Fibroblast of pulmonary artery (primary cell): ENCODE measurements around the gene SLC35E1.
"Not testable (repeated sequence)": the region's sequence is repeated elsewhere in the genome, so short reads cannot be mapped to it uniquely, and the experiment has no call there.

Experiments
- DNase-seq: peaks from one replicate; pipeline ENCODE4 v3.0.0-alpha.2; 2010; ENCODE audit warnings: low read depth
- H3K4me3 ChIP-seq: replicated peaks from 2 replicates; pipeline ENCODE4 v1.5.1; 2011; ENCODE audit warnings: low read depth, mild to moderate bottlenecking, control low read depth, low read length, moderate library complexity
- TF ChIP-seq, protein P1 (sequence below): IDR thresholded peaks from 2 replicates; pipeline ENCODE4 v1.5.1; 2011; ENCODE audit warnings: mild to moderate bottlenecking, control low read depth, low read length, inconsistent platforms; ENCODE audit errors: missing control alignments

SLC35E1 gene

DNA sequence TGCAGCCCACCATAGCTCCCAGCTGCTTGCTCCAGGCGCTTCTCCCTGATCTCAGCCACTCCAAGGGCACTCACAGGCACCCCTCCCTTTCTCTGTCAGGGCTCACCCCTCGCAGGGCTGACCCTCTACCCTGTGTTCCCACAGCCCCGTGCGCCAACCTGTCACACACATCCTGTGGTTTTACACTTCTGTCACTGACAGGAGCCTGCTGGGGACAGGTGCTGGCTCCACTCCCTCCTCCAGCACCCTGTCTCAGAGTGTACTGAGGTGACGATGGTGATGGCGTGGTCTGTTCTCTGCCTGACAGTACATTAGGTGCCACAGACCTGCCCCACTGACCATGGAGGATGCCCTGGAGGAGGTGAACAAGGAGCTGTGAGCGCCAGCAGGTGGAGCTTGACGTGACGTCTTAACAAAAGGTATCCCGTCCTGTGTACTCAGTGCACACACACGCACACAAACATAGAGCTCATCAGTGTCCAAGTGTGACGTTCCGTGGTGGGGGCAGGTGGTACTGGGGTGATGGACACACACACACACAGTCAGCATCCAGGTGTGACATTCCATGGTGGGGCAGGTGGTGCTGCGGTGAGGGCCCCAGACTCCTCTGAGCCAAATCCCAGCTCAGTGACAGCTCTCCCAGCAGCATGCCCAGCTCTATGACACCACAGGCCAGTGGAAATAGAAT lies 55.1 kb downstream of the SLC35E1 start:
- TF ChIP-seq, protein P1, sequence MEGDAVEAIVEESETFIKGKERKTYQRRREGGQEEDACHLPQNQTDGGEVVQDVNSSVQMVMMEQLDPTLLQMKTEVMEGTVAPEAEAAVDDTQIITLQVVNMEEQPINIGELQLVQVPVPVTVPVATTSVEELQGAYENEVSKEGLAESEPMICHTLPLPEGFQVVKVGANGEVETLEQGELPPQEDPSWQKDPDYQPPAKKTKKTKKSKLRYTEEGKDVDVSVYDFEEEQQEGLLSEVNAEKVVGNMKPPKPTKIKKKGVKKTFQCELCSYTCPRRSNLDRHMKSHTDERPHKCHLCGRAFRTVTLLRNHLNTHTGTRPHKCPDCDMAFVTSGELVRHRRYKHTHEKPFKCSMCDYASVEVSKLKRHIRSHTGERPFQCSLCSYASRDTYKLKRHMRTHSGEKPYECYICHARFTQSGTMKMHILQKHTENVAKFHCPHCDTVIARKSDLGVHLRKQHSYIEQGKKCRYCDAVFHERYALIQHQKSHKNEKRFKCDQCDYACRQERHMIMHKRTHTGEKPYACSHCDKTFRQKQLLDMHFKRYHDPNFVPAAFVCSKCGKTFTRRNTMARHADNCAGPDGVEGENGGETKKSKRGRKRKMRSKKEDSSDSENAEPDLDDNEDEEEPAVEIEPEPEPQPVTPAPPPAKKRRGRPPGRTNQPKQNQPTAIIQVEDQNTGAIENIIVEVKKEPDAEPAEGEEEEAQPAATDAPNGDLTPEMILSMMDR: no peak
- no peak for DNase-seq
- no peak overlapping the region for H3K4me3 ChIP-seq

DNA sequence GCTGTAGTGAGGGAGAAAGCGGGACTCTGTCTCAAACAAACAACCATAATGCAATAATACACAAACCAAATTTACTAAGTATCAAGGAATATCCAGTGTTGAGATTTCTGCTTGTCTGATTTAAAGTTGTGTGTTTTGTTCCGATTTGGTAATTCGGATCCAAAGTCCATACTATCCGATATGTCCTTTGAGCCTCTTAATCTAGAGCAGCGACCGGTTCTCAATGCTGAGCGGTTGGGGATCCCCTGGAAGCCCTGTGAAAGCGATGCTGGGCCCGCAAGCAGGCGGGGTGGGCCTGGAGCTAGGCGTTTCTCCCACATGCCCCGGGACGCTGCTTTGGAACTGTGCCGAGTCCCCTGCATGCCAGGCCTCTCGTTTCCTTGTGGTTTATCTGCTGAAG lies 55.8 kb downstream of the SLC35E1 start:
- TF ChIP-seq, protein P1: no peak
- no peak overlapping the region for H3K4me3 ChIP-seq
- no peak for DNase-seq

GRCh38 chr19:16514383-16515019 lies 57.7 kb downstream of the SLC35E1 start:
- TF ChIP-seq, protein P1: no peak
- DNase-seq: no peak
- H3K4me3 ChIP-seq: no peak overlapping the region

DNA sequence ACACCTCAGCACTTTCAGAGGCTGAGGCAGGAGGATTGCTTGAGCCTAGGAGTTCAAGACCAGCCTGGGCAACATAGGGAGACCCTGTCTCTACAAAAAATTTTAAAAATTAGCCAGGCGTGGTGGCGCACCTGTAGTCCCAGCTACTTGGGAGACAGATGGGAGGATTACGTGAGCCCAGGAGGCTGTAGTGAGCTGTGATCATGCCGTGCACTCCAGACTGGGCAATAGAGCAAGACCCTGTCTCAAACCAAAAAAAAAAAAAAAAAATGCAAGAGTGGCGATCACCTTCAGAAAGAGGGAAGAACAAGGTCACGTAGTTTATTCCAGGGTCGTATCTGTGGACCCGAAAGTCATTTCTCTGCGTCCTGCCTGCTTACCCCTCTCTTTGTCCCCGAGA lies 59.6 kb downstream of the SLC35E1 start:
- not testable (repeated sequence) for DNase-seq, H3K4me3 ChIP-seq

DNA sequence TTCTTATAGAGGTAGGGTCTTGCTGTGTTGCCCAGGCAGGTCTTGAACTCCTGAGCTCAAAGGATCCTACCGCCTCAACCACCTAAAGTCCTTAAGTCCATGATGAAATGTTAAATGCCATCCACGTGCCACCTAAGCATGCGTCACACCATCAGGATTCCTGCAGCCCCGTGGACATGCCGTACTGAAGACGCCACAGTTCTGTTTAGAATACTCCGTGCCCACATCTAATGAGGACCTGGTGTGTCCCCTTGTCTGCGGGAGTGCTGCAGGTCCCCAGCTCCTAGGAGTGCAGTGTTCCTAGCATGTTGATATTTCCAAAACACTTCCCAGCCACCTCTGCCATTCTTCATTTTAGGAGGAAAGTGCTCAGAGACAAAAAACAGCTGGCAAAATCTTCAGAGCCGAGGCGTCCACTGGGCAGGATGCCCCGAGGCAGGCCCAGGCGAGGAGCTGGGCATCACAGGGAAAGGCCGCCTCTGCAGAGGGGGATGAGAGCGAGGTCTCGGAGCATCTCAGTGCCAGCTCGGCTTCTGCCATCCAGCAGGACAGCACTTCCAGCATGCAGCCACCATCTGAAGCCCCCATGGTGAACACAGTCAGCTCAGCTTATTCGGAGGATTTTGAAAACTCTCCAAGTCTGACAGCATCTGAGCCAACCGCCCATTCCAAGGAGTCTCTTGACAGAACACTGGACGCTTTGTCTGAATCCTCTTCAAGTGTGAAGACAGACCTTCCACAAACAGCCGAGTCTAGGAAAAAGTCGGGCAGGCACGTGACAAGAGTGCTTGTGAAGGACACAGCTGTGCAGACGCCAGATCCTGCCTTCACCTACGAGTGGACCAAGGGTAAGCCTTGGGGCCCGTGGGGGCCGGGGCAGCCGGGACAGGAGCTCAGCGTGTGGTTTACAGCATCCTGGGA lies 62.8 kb downstream of the SLC35E1 start:
- H3K4me3 ChIP-seq: no peak overlapping the region
- peak; percentile 14 for DNase-seq
- TF ChIP-seq, protein P1: no peak

GRCh38 chr19:16508546-16508945 lies 63.7 kb downstream of the SLC35E1 start:
- no peak overlapping the region for H3K4me3 ChIP-seq
- DNase-seq: no peak
- TF ChIP-seq, protein P1: no peak

DNA sequence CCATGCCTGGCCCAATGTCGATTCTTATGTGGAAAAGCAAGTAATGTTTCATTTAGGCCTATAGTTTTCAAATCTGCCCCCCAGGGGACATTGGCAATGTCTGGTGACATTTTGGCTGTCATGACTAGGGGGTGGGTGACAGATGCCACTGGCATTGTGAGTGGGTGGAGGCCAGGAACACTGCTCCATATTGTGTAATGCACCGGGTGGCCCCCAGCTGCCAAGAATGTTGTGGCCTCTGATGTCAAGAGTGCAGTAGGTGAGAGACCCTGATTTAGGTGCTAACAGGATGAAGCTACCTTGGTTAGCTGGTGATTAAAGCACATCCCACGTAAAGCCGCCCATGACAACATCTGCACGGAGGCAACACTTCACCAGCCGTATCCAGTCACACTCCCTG lies 65.3 kb downstream of the SLC35E1 start:
- no peak for DNase-seq
- H3K4me3 ChIP-seq: no peak overlapping the region
- TF ChIP-seq, protein P1: no peak

- not testable (repeated sequence) for DNase-seq, H3K4me3 ChIP-seq
Measured at GRCh38 chr19:16506161-16506560, 66.1 kb downstream of the SLC35E1 start.
